ENCODE measurements around the gene COMMD6. TPM values are rescaled to one million over a fixed set of nuclear protein-coding genes. Genes with fewer than 3 reads are reported as not detected.

Gene COMMD6
- total and polyA plus RNA-seq, 2 of the 13 experiments (the other 11 are each of a cell fraction or from before 2014, with no cell fraction given) = 97.0 to 164 TPM

GRCh38 chr13:75550159-75550567, 12.5 kb upstream of the COMMD6 start:
- peak; percentile 44 for ATAC-seq
- BruUV-seq (replicated peaks) = TSS peak; percentile 59
- TF ChIP-seq ZNF549 (CRISPR knock-in tag; IDR thresholded peaks at IDR 0.05) = no peak
- no peak for TF ChIP-seq PAWR (CRISPR knock-in tag; IDR thresholded peaks at IDR 0.05; ENCODE audit: borderline replicate concordance)
- 0 out of 2 replicates have a peak, but pooled peaks have one; percentile 36 for TF ChIP-seq ATF1 (CRISPR knock-in tag; IDR thresholded peaks at IDR 0.05)
- no peak for TF ChIP-seq ZNF790 (CRISPR knock-in tag; IDR thresholded peaks at IDR 0.05; ENCODE audit: borderline replicate concordance)
- TF ChIP-seq, protein P1, sequence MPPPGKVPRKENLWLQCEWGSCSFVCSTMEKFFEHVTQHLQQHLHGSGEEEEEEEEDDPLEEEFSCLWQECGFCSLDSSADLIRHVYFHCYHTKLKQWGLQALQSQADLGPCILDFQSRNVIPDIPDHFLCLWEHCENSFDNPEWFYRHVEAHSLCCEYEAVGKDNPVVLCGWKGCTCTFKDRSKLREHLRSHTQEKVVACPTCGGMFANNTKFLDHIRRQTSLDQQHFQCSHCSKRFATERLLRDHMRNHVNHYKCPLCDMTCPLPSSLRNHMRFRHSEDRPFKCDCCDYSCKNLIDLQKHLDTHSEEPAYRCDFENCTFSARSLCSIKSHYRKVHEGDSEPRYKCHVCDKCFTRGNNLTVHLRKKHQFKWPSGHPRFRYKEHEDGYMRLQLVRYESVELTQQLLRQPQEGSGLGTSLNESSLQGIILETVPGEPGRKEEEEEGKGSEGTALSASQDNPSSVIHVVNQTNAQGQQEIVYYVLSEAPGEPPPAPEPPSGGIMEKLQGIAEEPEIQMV (CRISPR knock-in tag; IDR thresholded peaks at IDR 0.05; ENCODE audit: low read depth) = 0 out of 2 replicates have a peak, but pooled peaks have one; percentile 21
- TF ChIP-seq ZBTB8A (CRISPR knock-in tag; IDR thresholded peaks at IDR 0.05; ENCODE audit: borderline replicate concordance, low read depth) = no peak
- TF ChIP-seq KAT7 (CRISPR knock-in tag; IDR thresholded peaks at IDR 0.05; ENCODE audit: borderline replicate concordance) = 0 out of 2 replicates have a peak, but pooled peaks have one; percentile 14
- no peak for TF ChIP-seq ZNF441 (CRISPR knock-in tag; IDR thresholded peaks at IDR 0.05; ENCODE audit: borderline replicate concordance)
- TF ChIP-seq MYC (CRISPR knock-in tag; IDR thresholded peaks at IDR 0.05; ENCODE audit: borderline replicate concordance) = no peak
- TF ChIP-seq, protein P2, sequence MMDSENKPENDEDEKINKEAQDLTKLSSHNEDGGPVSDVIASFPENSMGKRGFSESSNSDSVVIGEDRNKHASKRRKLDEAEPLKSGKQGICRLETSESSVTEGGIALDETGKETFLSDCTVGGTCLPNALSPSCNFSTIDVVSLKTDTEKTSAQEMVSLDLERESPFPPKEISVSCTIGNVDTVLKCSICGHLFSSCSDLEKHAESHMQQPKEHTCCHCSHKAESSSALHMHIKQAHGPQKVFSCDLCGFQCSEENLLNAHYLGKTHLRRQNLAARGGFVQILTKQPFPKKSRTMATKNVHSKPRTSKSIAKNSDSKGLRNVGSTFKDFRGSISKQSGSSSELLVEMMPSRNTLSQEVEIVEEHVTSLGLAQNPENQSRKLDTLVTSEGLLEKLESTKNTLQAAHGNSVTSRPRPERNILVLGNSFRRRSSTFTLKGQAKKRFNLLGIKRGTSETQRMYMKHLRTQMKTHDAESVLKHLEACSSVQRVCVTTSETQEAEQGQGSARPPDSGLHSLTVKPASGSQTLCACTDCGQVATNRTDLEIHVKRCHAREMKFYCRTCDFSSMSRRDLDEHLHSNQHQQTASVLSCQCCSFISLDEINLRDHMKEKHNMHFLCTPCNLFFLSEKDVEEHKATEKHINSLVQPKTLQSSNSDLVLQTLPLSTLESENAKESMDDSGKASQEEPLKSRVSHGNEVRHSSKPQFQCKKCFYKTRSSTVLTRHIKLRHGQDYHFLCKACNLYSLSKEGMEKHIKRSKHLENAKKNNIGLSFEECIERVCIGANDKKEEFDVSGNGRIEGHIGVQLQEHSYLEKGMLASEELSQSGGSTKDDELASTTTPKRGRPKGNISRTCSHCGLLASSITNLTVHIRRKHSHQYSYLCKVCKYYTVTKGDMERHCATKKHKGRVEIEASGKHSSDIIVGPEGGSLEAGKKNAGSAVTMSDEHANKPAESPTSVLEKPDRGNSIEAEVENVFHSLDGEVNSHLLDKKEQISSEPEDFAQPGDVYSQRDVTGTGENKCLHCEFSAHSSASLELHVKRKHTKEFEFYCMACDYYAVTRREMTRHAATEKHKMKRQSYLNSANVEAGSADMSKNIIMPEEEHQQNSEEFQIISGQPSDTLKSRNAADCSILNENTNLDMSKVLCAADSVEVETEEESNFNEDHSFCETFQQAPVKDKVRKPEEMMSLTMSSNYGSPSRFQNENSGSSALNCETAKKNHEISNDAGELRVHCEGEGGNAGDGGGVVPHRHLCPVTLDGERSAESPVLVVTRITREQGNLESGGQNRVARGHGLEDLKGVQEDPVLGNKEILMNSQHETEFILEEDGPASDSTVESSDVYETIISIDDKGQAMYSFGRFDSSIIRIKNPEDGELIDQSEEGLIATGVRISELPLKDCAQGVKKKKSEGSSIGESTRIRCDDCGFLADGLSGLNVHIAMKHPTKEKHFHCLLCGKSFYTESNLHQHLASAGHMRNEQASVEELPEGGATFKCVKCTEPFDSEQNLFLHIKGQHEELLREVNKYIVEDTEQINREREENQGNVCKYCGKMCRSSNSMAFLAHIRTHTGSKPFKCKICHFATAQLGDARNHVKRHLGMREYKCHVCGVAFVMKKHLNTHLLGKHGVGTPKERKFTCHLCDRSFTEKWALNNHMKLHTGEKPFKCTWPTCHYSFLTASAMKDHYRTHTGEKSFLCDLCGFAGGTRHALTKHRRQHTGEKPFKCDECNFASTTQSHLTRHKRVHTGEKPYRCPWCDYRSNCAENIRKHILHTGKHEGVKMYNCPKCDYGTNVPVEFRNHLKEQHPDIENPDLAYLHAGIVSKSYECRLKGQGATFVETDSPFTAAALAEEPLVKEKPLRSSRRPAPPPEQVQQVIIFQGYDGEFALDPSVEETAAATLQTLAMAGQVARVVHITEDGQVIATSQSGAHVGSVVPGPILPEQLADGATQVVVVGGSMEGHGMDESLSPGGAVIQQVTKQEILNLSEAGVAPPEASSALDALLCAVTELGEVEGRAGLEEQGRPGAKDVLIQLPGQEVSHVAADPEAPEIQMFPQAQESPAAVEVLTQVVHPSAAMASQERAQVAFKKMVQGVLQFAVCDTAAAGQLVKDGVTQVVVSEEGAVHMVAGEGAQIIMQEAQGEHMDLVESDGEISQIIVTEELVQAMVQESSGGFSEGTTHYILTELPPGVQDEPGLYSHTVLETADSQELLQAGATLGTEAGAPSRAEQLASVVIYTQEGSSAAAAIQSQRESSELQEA (CRISPR knock-in tag; IDR thresholded peaks at IDR 0.05; ENCODE audit: not compliant biosample characterization) = no peak
- 0 out of 2 replicates have a peak, but pooled peaks have one; percentile 1 for TF ChIP-seq ZFP90 (CRISPR knock-in tag; IDR thresholded peaks at IDR 0.05; ENCODE audit: borderline replicate concordance)
- TF ChIP-seq ZFP37 (CRISPR knock-in tag; IDR thresholded peaks at IDR 0.05; ENCODE audit: borderline replicate concordance) = no peak
- no peak; the same call in 1 of the 2 replicates for TF ChIP-seq SALL2 (CRISPR knock-in tag; IDR thresholded peaks at IDR 0.05)
- TF ChIP-seq, protein P3, sequence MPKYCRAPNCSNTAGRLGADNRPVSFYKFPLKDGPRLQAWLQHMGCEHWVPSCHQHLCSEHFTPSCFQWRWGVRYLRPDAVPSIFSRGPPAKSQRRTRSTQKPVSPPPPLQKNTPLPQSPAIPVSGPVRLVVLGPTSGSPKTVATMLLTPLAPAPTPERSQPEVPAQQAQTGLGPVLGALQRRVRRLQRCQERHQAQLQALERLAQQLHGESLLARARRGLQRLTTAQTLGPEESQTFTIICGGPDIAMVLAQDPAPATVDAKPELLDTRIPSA (CRISPR knock-in tag; IDR thresholded peaks at IDR 0.05; ENCODE audit: borderline replicate concordance) = no peak

More at GRCh38 chr13:75550159-75550567, 12.5 kb upstream of the COMMD6 start:
- POLR2A ChIA-PET = interaction anchor here (0.8 to 1.8 kb wide), 4 partner anchors 12 to 186 kb away, joined by 3 to 14 read pairs (median 4); partner anchors contain the start of genes COMMD6 and TBC1D4
- Histone ChIP-seq H2AFZ (ENCODE audit: low read length) (peak overlapping the region; percentile 79), H3K4me3 (replicated peaks in 1 of 3; ENCODE audit: insufficient read depth in 1 of 3, low read depth in 2 of 3, low read length in 3 of 3) (peak overlapping the region; percentile 77 to 99 (median 94)), H3K9ac (ENCODE audit: insufficient read depth, low read depth, low read length) (peak overlapping the region; percentile 83), H3K27ac (ENCODE audit: extremely low read length, insufficient read depth, low read length) (peak overlapping the region; percentile 88), H3K9me3 (ENCODE audit: low read length) (no peaks in the 10 kb centered on the region), H3K4me1 (ENCODE audit: insufficient read depth, low read length) (peaks cover 39% of the 10 kb centered on the region), H4K20me1 (ENCODE audit: insufficient read depth, low read length) (no peaks in the 10 kb centered on the region), H3K79me2 (ENCODE audit: insufficient read depth, low read length) (peaks cover 26% of the 10 kb centered on the region), H3K4me2 (ENCODE audit: low read depth, low read length) (peak overlapping the region; percentile 91), H3K36me3 (replicated peaks in 1 of 2; ENCODE audit: control insufficient read depth in 1 of 2, insufficient read depth in 2 of 2, low read length in 2 of 2) (peaks cover 1 to 17% of the 10 kb centered on the region in 2 experiments; a peak in 2 of 5 replicates), H3K27me3 (ENCODE audit: control insufficient read depth in 1 of 2, insufficient read depth in 2 of 2, low read length in 2 of 2) (no peaks in the 10 kb centered on the region; a peak in 1 of 5 replicates)
- no peak for FAIRE-seq
- CTCF ChIA-PET (ENCODE audit: low intra/inter-chr PET ratio, low total read pairs) = interaction anchor here (1.7 to 2.2 kb wide), 3 partner anchors 64 to 178 kb away, joined by 9 to 22 read pairs (median 14); partner anchors contain the start of gene TBC1D4
- intact Hi-C loops (cut with micrococcal nuclease; ENCODE audit: unreplicated experiment) = no loop called here
- 1% methylated on average over 10 of the region's 10 CpGs for WGBS (ENCODE audit: low lambda C conversion rate)
- in situ Hi-C loops (cut with HindIII; ENCODE audit: extremely low pct_ligation_motif_present, low pct_unique_long_range_greater_than_20kb) = no loop called here
- peak; percentile 52 for DNase-seq (ENCODE audit: low spot score)

Data from HepG2 (cell line).